Lower lobe of right lung (tissue), 2 donors: ENCODE results near the gene IP6K2. TPM values are rescaled to one million over a fixed set of nuclear protein-coding genes. Genes with fewer than 3 reads are reported as not detected.

Source experiments
- ATAC-seq, 2 donors: fragments of 200-7000 bp; cut with Tn5 transposase; one replicate each; pipeline ENCODE4 v1.9.1; 2020 to 2022; ENCODE audit warnings: mild to moderate bottlenecking in 2 of 2, moderate library complexity in 2 of 2
- DNase-seq: peaks from one replicate; pipeline ENCODE4 v3.0.0-alpha.2; 2020
- H3K27ac ChIP-seq: fragments of 200-600 bp; one replicate; pipeline ENCODE4 v1.8.0; 2022
- H3K27me3 ChIP-seq: fragments of 200-600 bp; one replicate; pipeline ENCODE4 v1.8.0; 2022; ENCODE audit warnings: low read depth
- H3K36me3 ChIP-seq: fragments of 200-600 bp; one replicate; pipeline ENCODE4 v1.8.0; 2022; ENCODE audit warnings: mild to moderate bottlenecking
- H3K4me1 ChIP-seq: fragments of 200-600 bp; one replicate; pipeline ENCODE4 v1.8.0; 2022
- H3K4me3 ChIP-seq: fragments of 200-600 bp; one replicate; pipeline ENCODE4 v1.8.0; 2022; ENCODE audit warnings: mild to moderate bottlenecking
- H3K9me3 ChIP-seq: fragments of 200-600 bp; one replicate; pipeline ENCODE4 v1.8.0; 2022
- CTCF ChIP-seq: fragments of 200-600 bp; IDR thresholded peaks from one replicate; pipeline ENCODE4 v1.8.0; 2022; ENCODE audit warnings: antibody characterized with exemption, mild to moderate bottlenecking
- intact Hi-C: fragments of 100-400 bp; cut with DNase I; formaldehyde crosslinking; loops from one replicate; pipeline ENCODE4 v1.11.0; 2022
- total RNA-seq: library from RNA; stranded (reverse); fragmentation: NEBNext Ultra II Directional; extraction: Animal tissue kit (Norgen Biotek cat#: 25700); gene quantifications from one replicate; pipeline ENCODE4 v1.2.1, GENCODE V29; 2021
- donor health status: DM: no; HTN: yes; CAD: no; lungs with severe emphysema.

IP6K2 gene
- total RNA-seq, 1 donor from 2014 or later: 56.3 TPM

GRCh38 chr3:48678056-48678455 lies 39.0 kb downstream of the IP6K2 start:
- TF ChIP-seq CTCF: no peak
- Histone ChIP-seq H3K36me3 (peaks cover 46% of the 10 kb centered on the region), H3K4me1 (peaks cover 1% of the 10 kb centered on the region), H3K9me3 (no peaks in the 10 kb centered on the region), H3K27ac (no peak overlapping the region), H3K4me3 (no peak overlapping the region), H3K27me3 (no peaks in the 10 kb centered on the region)
- ATAC-seq: no peak
- intact Hi-C loops: no loop called here
- no peak for DNase-seq

- peak in 1 of 2 donors; percentile 11 for ATAC-seq
- DNase-seq: no peak
- Histone ChIP-seq H3K27me3 (no peaks in the 10 kb centered on the region), H3K4me1 (no peaks in the 10 kb centered on the region), H3K36me3 (peaks cover 17% of the 10 kb centered on the region), H3K9me3 (no peaks in the 10 kb centered on the region), H3K27ac (no peak overlapping the region), H3K4me3 (no peak overlapping the region)
- intact Hi-C loops: no loop called here
- no peak for TF ChIP-seq CTCF
These were observed 42.5 kb downstream of the IP6K2 start for GRCh38 chr3:48674505-48674904.

GRCh38 chr3:48672522-48672921 lies 44.5 kb downstream of the IP6K2 start:
- Histone ChIP-seq H3K4me1 (no peaks in the 10 kb centered on the region), H3K27me3 (no peaks in the 10 kb centered on the region), H3K4me3 (no peak overlapping the region), H3K36me3 (peaks cover 5% of the 10 kb centered on the region), H3K27ac (no peak overlapping the region), H3K9me3 (no peaks in the 10 kb centered on the region)
- no peak for TF ChIP-seq CTCF
- DNase-seq (no peak), ATAC-seq (no peak)
- intact Hi-C loops: no loop called here

- peaks cover 38% of the 10 kb centered on the region for H3K27me3 ChIP-seq
- H3K27ac ChIP-seq: no peak overlapping the region
- H3K4me1 ChIP-seq: peaks cover 21% of the 10 kb centered on the region
- no peak for TF ChIP-seq CTCF
- no peak overlapping the region for H3K4me3 ChIP-seq
- no peaks in the 10 kb centered on the region for H3K9me3 ChIP-seq
- no peak for ATAC-seq
- no peak for DNase-seq
- H3K36me3 ChIP-seq: no peaks in the 10 kb centered on the region
- intact Hi-C loops: no loop called here
These were observed 52.1 kb downstream of the IP6K2 start for GRCh38 chr3:48664929-48665328.

GRCh38 chr3:48664313-48664644 lies 52.7 kb downstream of the IP6K2 start:
- no peaks in the 10 kb centered on the region for H3K9me3 ChIP-seq
- H3K27ac ChIP-seq: peak overlapping the region; percentile 77
- peak; percentile 28 for TF ChIP-seq CTCF
- DNase-seq (no peak), ATAC-seq (no peak)
- peaks cover 21% of the 10 kb centered on the region for H3K4me1 ChIP-seq
- no peaks in the 10 kb centered on the region for H3K36me3 ChIP-seq
- peaks cover 38% of the 10 kb centered on the region for H3K27me3 ChIP-seq
- peak overlapping the region; percentile 66 for H3K4me3 ChIP-seq
- intact Hi-C loops: no loop called here
